ENCODE measurements around the gene DDX1. TPM values are rescaled to one million over a fixed set of nuclear protein-coding genes. Genes with fewer than 3 reads are reported as not detected.

DDX1 gene
- total RNA-seq, 1 experiment from 2014 or later: 108 TPM

- no peak for DNase-seq
- Histone ChIP-seq H3K36me3 (peaks cover 24% of the 10 kb centered on the region), H3K9me3 (no peaks in the 10 kb centered on the region), H3K27me3 (no peaks in the 10 kb centered on the region), H3K4me3 (no peak overlapping the region)
Measured at GRCh38 chr2:15642011-15642814, 50.5 kb downstream of the DDX1 start.

DNA sequence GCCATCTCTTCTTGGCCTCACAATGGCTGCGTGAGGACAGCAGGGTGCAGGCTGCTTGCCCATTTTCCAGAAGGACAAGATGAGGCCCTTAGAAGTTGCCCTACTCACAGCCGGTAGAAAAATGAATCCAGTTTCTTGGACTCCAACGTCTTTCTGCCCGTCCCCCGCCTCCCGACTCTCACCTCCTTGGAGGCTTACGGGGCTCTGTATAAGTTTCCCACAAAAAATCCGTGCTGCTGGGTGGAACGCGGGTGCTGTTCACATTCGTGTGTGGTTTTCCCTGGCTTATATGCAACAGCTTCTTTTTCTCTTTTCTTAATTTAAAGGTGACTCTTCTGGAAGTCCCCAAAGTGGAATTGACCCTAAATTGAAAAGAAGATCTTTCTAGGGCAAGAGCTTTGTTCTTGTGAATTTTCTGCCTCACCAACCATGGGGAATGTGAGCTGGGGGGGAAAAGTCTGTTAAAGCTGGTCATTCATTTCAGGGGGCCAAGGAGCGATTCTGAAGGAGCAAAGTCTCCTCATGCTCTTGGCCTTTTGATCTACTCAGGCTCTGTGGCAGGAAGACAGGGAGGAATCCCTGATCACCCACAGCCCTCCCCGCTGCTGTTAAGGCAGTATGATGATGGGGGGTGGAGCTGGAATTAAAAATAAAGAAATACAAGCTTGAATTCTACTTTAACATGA lies 51.3 kb downstream of the DDX1 start:
- no peak overlapping the region for H3K4me3 ChIP-seq
- H3K36me3 ChIP-seq: peaks cover 23% of the 10 kb centered on the region
- H3K27me3 ChIP-seq: no peaks in the 10 kb centered on the region
- no peak for DNase-seq
- no peaks in the 10 kb centered on the region for H3K9me3 ChIP-seq

DNA sequence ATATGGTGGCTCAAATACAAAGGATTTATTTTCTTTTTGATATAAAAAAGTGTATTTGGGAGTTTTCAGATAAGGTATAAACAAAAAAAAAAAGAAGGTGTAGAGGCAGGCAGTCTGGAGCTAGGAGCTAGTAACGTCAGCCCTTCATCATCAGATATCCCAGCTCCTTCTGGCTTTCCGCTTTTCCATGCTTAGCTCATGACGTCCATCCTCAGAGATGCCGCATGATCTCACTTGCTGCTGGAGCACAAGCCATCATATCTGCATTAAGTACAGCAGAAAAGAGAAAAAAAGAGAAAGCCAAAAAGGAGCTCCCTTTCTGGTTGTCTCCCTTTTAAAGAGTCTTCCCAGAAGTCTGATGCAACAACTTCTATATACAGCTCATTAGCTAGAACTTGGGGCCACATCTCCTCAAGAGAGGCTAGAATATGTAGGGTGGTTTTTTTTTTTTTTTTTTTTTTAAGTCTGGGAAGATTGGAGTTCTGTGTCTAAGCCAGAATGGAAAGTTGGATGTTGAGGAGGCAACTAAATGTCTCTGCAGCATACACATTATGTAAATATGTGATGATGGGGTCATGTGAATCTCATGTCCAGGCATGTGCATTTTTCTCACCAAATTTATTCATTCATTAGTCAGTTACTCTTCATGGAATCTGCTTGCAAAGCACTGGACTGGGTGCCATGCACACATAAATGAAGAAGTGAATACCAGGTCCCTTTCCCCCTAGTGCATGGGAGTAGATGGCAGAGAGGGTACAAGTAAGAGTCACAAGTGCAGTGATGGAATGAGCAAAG lies 52.3 kb downstream of the DDX1 start:
- Histone ChIP-seq H3K9me3 (no peaks in the 10 kb centered on the region), H3K4me3 (no peak overlapping the region), H3K27me3 (no peaks in the 10 kb centered on the region), H3K36me3 (peaks cover 18% of the 10 kb centered on the region)
- DNase-seq: no peak

DNA sequence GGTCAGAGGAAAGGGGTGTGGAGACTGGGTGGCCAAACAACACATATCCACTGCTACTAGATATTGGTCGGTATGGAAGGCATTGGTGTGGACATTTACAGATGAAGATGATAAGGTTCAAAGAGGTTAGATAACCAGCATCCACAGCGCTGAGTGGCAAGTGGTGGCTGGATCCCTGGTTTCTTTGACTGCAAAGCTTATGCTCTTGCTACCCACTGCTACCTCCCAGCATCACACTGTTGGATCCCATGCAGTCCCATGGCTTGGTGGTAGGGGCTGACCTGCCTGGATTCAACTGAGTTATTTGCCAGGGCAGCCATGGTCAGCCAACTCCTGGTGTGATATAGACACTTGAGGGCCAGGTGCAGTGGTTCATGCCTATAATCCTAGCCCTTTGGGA lies 53.6 kb downstream of the DDX1 start:
- Histone ChIP-seq H3K27me3 (no peaks in the 10 kb centered on the region), H3K4me3 (no peak overlapping the region), H3K36me3 (peaks cover 13% of the 10 kb centered on the region), H3K9me3 (no peaks in the 10 kb centered on the region)
- DNase-seq: no peak

GRCh38 chr2:15645720-15646385 lies 54.2 kb downstream of the DDX1 start:
- H3K27me3 ChIP-seq: no peaks in the 10 kb centered on the region
- H3K4me3 ChIP-seq: no peak overlapping the region
- no peaks in the 10 kb centered on the region for H3K9me3 ChIP-seq
- H3K36me3 ChIP-seq: peaks cover 7% of the 10 kb centered on the region
- DNase-seq: no peak

GRCh38 chr2:15646661-15647060 lies 55.0 kb downstream of the DDX1 start:
- DNase-seq: no peak
- Histone ChIP-seq H3K27me3 (no peaks in the 10 kb centered on the region), H3K4me3 (no peak overlapping the region)

GRCh38 chr2:15647622-15648590 lies 56.2 kb downstream of the DDX1 start:
- H3K9me3 ChIP-seq: no peaks in the 10 kb centered on the region
- no peak overlapping the region for H3K4me3 ChIP-seq
- H3K36me3 ChIP-seq: no peaks in the 10 kb centered on the region
- no peaks in the 10 kb centered on the region for H3K27me3 ChIP-seq
- no peak for DNase-seq

More at GRCh38 chr2:15646661-15647060, 55.0 kb downstream of the DDX1 start:
- H3K36me3 ChIP-seq: no peaks in the 10 kb centered on the region
- H3K9me3 ChIP-seq: no peaks in the 10 kb centered on the region

DNA sequence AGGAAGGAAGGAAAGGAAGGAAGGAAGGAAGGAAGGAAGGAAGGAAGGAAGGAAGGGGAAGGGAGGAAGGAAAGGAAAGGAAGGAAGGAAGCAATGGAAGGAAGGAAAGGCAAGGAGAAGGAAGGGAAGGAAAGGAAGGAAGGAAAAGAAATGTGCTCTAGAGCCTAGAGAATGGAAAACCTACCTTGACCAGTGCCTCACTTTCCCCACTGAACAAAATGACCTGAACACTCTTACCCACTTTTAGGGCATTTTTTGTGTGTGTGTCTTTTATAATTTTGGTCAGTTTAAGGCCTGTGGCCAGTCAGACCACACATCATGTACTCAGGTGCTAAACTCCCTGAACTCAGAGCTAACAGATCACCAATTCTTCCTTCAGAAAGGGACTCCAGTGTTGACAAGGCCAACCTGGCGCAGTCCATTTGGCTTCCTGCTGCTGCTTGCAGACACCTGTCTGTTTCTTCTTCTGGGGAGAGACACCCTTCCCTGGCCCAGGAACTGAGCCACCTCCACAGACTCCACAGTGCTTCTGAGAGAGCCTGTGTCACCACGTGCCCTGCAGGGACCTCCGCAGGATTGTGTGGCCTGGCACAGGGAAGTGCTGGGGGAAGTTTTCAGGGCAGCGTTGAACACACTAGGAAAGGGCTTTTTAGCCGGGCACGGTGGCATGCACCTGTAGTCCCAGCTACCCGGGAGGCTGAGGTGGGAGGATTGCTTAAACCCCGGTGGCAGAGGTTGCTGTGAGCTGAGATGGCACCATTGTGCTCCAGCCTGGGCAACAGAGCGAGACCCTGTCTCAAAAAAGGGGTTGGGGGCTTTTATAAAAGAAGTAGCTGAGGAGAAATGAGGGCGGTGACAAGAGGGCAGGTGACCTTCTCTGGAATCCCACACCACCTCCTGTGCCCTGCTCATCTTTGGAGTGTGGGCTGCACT lies 57.2 kb downstream of the DDX1 start:
- H3K36me3 ChIP-seq: no peaks in the 10 kb centered on the region
- no peaks in the 10 kb centered on the region for H3K9me3 ChIP-seq
- H3K4me3 ChIP-seq: no peak overlapping the region
- no peaks in the 10 kb centered on the region for H3K27me3 ChIP-seq
- DNase-seq: no peak

GRCh38 chr2:15649561-15650255 lies 58.0 kb downstream of the DDX1 start:
- Histone ChIP-seq H3K4me3 (no peak overlapping the region), H3K36me3 (no peaks in the 10 kb centered on the region), H3K9me3 (no peaks in the 10 kb centered on the region), H3K27me3 (no peaks in the 10 kb centered on the region)
- DNase-seq: no peak

GRCh38 chr2:15650616-15651366 lies 59.1 kb downstream of the DDX1 start:
- Histone ChIP-seq H3K9me3 (no peaks in the 10 kb centered on the region), H3K27me3 (no peaks in the 10 kb centered on the region), H3K4me3 (no peak overlapping the region), H3K36me3 (no peaks in the 10 kb centered on the region)
- DNase-seq: no peak

GRCh38 chr2:15651367-15651727 lies 59.7 kb downstream of the DDX1 start:
- Histone ChIP-seq H3K9me3 (no peaks in the 10 kb centered on the region), H3K36me3 (no peaks in the 10 kb centered on the region), H3K27me3 (no peaks in the 10 kb centered on the region), H3K4me3 (no peak overlapping the region)
- DNase-seq: no peak

DNA sequence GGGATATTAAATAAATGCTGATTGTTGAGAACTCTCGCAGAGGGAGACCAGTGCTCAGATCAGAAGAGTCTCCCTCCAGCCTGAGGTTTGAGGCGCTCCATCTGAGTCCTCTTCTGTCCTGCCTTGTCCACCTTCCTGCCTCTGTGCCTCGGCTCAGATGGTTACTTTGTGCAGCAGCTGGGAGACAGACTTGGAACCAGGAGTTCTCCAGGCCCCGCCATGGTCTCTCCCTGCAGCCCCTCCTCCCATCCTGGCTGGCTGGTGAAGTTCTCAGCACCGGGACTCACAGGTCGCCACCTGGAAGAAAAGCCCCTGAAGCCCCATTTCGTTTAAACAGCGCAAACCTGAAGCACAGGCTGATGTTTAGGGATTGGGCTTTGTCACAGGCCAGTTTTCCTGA lies 60.6 kb downstream of the DDX1 start:
- no peaks in the 10 kb centered on the region for H3K36me3 ChIP-seq
- H3K27me3 ChIP-seq: no peaks in the 10 kb centered on the region
- DNase-seq: no peak

DNA sequence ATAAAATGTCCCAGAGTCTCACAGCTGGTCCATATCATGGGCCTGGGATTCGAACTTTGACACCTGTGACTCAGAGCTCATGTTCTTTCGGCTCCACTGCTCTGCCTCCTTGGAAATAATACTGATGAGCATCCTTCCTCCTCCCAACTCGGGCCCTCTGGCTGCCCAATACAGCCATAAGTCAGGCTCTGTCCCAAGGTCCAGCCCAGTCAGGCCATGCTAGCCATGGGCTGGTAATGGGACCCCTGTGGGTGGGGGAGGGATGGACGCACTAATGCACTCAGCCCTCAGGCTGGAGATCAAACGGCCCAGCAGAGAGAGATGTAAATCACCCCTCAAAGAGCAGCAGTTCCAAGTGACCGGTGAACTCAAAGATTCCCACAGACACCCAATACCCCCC lies 61.1 kb downstream of the DDX1 start:
- no peak for DNase-seq
- Histone ChIP-seq H3K27me3 (no peaks in the 10 kb centered on the region), H3K36me3 (no peaks in the 10 kb centered on the region), H3K4me3 (no peak overlapping the region), H3K9me3 (no peaks in the 10 kb centered on the region)

More for the DNA sequence above, 60.6 kb downstream of the DDX1 start:
- no peaks in the 10 kb centered on the region for H3K9me3 ChIP-seq
- no peak overlapping the region for H3K4me3 ChIP-seq

Data from MG63 (cell line).